HUES48 (cell line): ENCODE measurements around the gene POLA1.
"Not testable (repeated sequence)": the region's sequence is repeated elsewhere in the genome, so short reads cannot be mapped to it uniquely, and the experiment has no call there.

Experiments used
- H3K27ac ChIP-seq: one replicate; pipeline ENCODE4 v1.7.0; 2013; ENCODE audit warnings: low read depth, low read length, inconsistent platforms
- H3K27me3 ChIP-seq: 2 replicates; pipeline ENCODE4 v1.6.1; 2013; ENCODE audit warnings: mild to moderate bottlenecking, low read length; ENCODE audit not compliant: control insufficient read depth, insufficient read depth
- H3K36me3 ChIP-seq: 2 replicates; pipeline ENCODE4 v1.6.1; 2013; ENCODE audit warnings: low read length; ENCODE audit not compliant: control insufficient read depth, insufficient read depth
- H3K4me1 ChIP-seq: 2 replicates; pipeline ENCODE4 v1.6.1; 2013; ENCODE audit warnings: mild to moderate bottlenecking, low read length; ENCODE audit not compliant: control insufficient read depth, insufficient read depth
- H3K4me3 ChIP-seq: 2 replicates; pipeline ENCODE4 v1.5.1; 2013; ENCODE audit warnings: mild to moderate bottlenecking, low read depth, low read length
- H3K9ac ChIP-seq: 2 replicates; pipeline ENCODE4 v1.6.1; 2013; ENCODE audit warnings: mild to moderate bottlenecking, low read depth, low read length, moderate library complexity
- H3K9me3 ChIP-seq: 2 replicates; pipeline ENCODE4 v1.6.1; 2013; ENCODE audit warnings: low read length; ENCODE audit not compliant: control insufficient read depth, insufficient read depth

Gene POLA1, protein sequence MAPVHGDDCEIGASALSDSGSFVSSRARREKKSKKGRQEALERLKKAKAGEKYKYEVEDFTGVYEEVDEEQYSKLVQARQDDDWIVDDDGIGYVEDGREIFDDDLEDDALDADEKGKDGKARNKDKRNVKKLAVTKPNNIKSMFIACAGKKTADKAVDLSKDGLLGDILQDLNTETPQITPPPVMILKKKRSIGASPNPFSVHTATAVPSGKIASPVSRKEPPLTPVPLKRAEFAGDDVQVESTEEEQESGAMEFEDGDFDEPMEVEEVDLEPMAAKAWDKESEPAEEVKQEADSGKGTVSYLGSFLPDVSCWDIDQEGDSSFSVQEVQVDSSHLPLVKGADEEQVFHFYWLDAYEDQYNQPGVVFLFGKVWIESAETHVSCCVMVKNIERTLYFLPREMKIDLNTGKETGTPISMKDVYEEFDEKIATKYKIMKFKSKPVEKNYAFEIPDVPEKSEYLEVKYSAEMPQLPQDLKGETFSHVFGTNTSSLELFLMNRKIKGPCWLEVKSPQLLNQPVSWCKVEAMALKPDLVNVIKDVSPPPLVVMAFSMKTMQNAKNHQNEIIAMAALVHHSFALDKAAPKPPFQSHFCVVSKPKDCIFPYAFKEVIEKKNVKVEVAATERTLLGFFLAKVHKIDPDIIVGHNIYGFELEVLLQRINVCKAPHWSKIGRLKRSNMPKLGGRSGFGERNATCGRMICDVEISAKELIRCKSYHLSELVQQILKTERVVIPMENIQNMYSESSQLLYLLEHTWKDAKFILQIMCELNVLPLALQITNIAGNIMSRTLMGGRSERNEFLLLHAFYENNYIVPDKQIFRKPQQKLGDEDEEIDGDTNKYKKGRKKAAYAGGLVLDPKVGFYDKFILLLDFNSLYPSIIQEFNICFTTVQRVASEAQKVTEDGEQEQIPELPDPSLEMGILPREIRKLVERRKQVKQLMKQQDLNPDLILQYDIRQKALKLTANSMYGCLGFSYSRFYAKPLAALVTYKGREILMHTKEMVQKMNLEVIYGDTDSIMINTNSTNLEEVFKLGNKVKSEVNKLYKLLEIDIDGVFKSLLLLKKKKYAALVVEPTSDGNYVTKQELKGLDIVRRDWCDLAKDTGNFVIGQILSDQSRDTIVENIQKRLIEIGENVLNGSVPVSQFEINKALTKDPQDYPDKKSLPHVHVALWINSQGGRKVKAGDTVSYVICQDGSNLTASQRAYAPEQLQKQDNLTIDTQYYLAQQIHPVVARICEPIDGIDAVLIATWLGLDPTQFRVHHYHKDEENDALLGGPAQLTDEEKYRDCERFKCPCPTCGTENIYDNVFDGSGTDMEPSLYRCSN (N-terminal part only)

DNA sequence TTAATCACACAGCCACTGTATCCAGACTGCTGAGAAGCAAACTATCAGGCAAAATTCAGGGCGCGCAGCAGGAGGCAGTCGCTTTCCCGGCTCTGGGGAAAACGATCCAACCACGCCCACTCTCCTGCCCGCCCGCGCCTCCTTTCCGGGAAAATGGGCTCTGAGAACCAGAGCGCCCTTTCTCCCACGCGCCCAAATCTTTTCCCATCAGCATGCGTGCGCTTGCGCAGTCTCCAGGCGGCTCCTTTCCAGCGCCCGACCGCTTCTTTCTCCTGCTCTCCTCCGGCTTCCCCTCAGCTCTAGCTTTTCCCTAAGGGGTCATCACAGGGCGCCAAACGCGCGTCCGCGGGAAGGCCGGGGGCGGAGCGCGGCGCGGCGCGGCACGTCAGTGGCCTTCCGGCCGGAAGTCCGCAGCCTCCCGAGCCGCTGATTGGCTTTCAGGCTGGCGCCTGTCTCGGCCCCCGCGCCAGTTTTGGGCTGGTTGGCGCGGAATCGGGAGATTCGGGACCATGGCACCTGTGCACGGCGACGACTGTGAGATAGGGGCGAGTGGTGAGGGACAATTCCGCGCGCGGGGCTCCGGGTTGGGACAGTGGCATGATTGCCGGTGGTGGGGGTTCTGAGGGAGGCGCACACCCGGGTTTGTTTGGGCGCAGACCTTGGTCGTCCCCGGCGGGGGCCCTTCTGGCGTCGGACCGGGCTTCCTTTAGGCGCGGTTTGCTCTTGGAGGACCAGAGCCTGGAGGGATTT is at the start of gene POLA1:
Gene POLA1, plus strand, starts transcription at position 466 of the 750 bp plus-strand sequence. Its CDS starts 44 bp downstream, at position 510.
- Histone ChIP-seq H3K4me1 (peaks cover 30% of the 10 kb centered on the region), H3K9me3 (no peaks in the 10 kb centered on the region), H3K27ac (peak within 1 kb of the TSS; percentile 81), H3K9ac (peak within 1 kb of the TSS; percentile 85), H3K4me3 (peak within 1 kb of the TSS; percentile 86), H3K36me3 (peaks cover 19% of the 10 kb centered on the region), H3K27me3 (no peaks in the 10 kb centered on the region)

DNA sequence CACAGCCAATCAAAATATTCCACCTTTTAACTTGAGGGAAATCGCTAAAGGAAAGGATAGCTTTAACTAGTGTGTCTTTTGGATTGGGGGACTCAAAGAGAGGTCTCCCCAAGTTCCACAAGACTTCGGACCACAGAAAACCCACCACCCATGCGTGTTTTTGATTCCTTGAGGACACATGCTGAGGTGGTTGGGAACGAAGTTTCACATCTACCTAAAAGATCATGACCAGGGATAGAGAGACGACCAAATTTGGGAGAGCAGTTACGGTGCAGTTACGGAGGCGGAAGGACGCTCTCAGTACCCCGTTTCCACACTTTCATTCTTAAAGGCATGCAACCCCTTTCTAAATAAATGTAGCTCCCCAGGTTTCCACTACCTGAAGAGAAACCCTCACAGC is 47.7 kb upstream of the POLA1 start:
- peak overlapping the region; percentile 94 for H3K27ac ChIP-seq
- peaks cover 37% of the 10 kb centered on the region for H3K4me1 ChIP-seq
- no peaks in the 10 kb centered on the region for H3K27me3 ChIP-seq
- peaks cover 3% of the 10 kb centered on the region; the same call in 1 of the 2 replicates for H3K36me3 ChIP-seq
- no peaks in the 10 kb centered on the region for H3K9me3 ChIP-seq
- H3K4me3 ChIP-seq, result peak overlapping the region; percentile 59
- peak overlapping the region; percentile 69 for H3K9ac ChIP-seq

DNA sequence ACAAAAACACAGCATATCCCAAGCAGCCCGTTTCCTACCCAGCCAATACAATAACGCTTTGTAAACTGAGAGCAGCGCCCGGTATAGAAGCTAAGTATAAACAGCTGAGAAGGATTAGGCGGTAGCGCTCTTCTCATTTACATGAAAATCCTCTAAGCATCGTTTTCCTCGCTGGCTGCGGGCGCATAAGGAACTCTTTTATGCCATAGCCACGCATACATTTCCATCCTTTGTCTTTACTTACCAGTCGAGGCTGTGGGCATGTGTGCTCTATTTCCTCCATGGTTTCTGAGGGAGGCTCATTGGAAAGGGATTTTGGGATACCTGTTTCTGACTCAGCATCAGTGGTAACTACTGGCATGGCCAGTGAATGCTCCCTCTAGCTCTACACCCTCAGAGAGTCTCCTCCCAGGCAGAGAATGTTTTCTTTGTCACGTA is 47.0 kb upstream of the POLA1 start:
- peaks cover 37% of the 10 kb centered on the region for H3K4me1 ChIP-seq
- no peaks in the 10 kb centered on the region for H3K27me3 ChIP-seq
- peak overlapping the region; percentile 69 for H3K9ac ChIP-seq
- no peaks in the 10 kb centered on the region for H3K9me3 ChIP-seq
- peak overlapping the region; percentile 59 for H3K4me3 ChIP-seq
- H3K36me3 ChIP-seq, result peaks cover 3% of the 10 kb centered on the region; the same call in 1 of the 2 replicates
- H3K27ac ChIP-seq, result peak overlapping the region; percentile 94

DNA sequence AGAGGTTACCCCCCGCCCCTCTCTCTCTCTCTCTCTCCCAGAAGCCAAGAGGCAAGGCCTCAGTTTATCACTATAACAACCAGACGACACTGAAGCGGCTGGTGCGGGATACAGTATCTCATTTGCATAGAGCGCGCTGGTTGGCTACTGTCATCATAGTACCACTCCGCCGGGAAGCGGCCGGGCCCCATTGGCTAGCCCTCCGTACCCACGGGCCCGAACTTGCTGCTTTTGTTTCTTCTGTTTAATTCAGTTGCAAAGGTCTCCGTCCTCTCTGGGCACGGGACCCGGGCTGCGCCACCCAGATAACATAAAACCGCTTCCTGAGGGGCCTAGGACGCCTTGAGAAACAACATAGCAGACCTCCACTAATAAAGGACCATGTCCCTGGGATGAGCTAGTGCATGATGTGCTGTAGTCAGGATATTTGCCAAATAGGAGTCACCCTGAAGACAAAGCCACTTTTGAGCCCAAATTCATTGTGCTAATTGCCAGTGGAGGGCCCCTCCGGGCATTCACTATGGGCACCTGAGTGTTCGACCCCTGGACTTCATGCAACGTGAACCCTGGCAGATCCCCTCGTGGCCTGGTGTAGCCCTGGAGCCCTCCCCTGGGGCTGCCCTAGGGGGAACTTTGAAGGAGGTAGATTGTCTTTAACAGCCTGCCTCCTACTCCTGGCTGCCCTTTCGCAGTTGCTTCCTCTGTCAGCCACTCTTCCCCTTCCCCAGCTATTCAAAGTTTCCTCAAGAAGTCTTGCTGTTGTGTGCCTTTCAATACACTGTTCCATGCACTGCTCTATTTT is 46.3 kb upstream of the POLA1 start, which contains the start of gene PCYT1B:
Gene PCYT1B, minus strand, starts transcription at position 91 of the 802 bp plus-strand sequence. CDS start 242 bp downstream, outside the sequence.
- H3K27ac ChIP-seq, result peak within 1 kb of the TSS; percentile 94
- H3K4me3 ChIP-seq, result peak within 1 kb of the TSS; percentile 59
- H3K9me3 ChIP-seq, result no peaks in the 10 kb centered on the region
- peaks cover 30% of the 10 kb centered on the region for H3K4me1 ChIP-seq
- peaks cover 3% of the 10 kb centered on the region; the same call in 1 of the 2 replicates for H3K36me3 ChIP-seq
- H3K9ac ChIP-seq, result peak within 1 kb of the TSS; percentile 69
- H3K27me3 ChIP-seq, result no peaks in the 10 kb centered on the region

DNA sequence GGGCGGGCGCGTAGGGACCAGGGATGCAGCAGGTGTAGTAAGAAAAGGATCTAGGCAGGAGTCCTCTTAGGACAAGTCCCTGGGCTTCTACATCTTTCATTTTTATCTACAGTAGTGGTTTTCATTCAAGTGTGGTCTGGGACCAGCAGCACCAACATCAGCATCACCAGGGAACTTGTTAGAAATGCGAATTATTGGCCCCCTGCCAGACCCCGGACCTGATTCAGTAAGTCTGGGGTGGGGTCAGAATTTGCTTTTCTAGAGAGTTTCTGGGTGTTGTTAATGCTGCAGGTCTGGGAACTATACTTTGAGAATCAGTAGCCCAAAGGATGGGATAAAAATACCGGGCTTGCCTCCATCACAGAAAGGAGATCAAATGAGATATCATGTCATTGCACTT is 45.2 kb upstream of the POLA1 start:
- H3K36me3 ChIP-seq, result no peaks in the 10 kb centered on the region
- H3K27me3 ChIP-seq, result no peaks in the 10 kb centered on the region

DNA sequence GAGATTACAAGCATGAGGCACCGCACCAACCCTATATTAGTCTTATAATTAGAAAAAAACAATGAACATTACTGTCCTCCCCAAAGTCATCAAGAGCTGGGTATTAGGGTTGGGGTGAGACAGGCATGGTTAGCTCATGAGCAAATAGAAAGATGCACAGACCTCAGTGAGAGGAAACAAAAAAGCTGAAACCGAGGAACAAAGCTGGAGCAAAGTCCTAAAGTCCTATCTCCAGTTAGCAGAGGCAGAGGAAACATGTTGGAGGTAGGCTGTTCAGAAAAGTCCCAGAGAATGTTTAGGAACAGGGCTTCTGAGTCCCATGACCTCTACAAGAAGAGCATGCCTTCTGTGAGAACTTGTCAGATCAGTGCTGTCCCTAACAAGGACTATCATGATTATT is 41.9 kb upstream of the POLA1 start:
- H3K4me1 ChIP-seq, result peaks cover 21% of the 10 kb centered on the region
- H3K27me3 ChIP-seq, result no peaks in the 10 kb centered on the region
- H3K9me3 ChIP-seq, result no peaks in the 10 kb centered on the region
- H3K27ac ChIP-seq, result no peak overlapping the region
- no peaks in the 10 kb centered on the region for H3K36me3 ChIP-seq
- H3K4me3 ChIP-seq, result no peak overlapping the region
- no peak overlapping the region for H3K9ac ChIP-seq

More for the DNA sequence above, 45.2 kb upstream of the POLA1 start:
- Histone ChIP-seq H3K27ac (no peak overlapping the region), H3K9ac (no peak overlapping the region), H3K4me1 (peaks cover 22% of the 10 kb centered on the region), H3K4me3 (no peak overlapping the region), H3K9me3 (no peaks in the 10 kb centered on the region)

DNA sequence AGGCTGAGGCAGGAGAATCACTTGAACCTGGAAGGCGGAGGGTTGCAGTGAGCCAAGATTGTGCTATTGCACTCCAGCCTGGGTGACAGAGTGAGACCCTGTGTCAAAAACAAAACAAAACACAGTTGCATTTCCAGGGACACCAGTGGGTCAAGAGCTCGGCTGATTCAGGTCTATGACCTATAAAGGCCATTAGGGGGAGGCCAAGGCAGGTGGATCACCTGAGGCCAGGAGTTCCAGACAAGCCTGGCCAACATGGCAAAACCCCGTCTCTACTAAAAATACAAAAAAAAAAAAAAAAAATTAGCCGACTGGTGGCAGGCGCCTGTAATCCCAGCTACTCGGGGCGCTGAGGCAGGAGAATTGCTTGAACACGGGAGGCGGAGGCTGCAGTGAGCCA is 38.0 kb upstream of the POLA1 start:
- not testable (repeated sequence) for H3K4me3 ChIP-seq, H3K27me3 ChIP-seq, H3K9me3 ChIP-seq, H3K9ac ChIP-seq, H3K27ac ChIP-seq, H3K36me3 ChIP-seq
- H3K4me1 ChIP-seq, result peaks cover 18% of the 10 kb centered on the region

DNA sequence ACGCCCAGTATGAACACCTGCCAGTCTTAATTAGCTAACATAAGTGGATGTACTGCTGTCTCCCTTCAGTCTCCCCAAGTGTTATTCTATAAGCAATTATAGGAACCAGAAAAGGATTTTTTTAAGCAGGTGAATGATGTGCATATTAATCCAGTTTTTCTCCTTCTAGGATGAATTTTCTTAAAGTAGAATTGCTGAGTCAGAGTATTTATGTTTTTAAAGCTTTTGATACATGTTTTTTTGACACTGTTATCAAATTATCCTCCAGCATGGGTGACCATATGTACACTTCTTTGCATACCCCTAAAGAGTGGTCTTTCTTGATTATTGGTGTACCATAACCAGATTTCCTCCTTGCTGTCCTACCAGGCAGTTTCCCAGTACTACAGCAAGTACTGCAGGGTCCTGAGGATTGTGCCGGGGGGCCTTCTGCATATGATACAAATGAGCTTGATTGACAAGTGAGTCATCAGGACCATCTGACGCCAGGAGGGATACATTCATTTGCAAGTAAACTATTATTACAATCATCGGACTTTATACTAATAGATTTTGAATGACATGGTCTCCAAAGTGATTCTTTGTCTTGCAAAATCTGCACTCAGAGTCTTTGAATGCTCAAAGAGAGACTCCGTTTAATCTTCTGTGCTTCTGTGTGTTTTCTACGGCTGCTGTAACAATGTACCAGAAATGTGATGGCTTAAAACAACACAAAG is 35.9 kb upstream of the POLA1 start:
- peaks cover 18% of the 10 kb centered on the region for H3K4me1 ChIP-seq
- H3K9me3 ChIP-seq, result no peaks in the 10 kb centered on the region
- no peak overlapping the region for H3K9ac ChIP-seq
- H3K36me3 ChIP-seq, result no peaks in the 10 kb centered on the region
- peak overlapping the region; percentile 44 for H3K27ac ChIP-seq
- H3K4me3 ChIP-seq, result no peak overlapping the region
- peaks cover 5% of the 10 kb centered on the region; the same call in 1 of the 2 replicates for H3K27me3 ChIP-seq

DNA sequence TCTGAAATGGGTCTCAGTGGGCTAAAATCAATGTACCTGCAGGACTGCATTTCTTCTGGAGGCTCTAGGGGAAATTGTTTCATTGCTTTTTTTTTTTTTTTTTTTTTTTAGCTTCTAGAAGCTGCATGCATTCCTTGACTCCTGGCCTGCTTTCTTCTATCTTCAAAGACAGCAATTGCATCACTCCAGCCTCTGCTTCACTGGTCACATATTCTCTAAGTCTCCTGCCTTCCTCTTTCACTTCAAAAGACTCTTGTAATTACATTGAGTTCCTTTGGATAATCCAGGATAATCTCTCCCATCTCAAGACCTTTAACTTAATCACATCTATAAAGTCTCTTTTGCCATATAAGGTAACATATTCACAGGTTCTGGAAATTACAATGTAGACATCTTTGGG is 35.3 kb upstream of the POLA1 start:
- H3K36me3 ChIP-seq, result no peaks in the 10 kb centered on the region
- H3K9ac ChIP-seq, result no peak overlapping the region
- H3K27ac ChIP-seq, result peak overlapping the region; percentile 44
- peaks cover 5% of the 10 kb centered on the region; the same call in 1 of the 2 replicates for H3K27me3 ChIP-seq
- no peaks in the 10 kb centered on the region for H3K9me3 ChIP-seq
- no peak overlapping the region for H3K4me3 ChIP-seq
- H3K4me1 ChIP-seq, result peaks cover 18% of the 10 kb centered on the region
